SKM-1 (cell line): ENCODE measurements around the gene MOCOS.
"Not testable (repeated sequence)": the region's sequence is repeated elsewhere in the genome, so short reads cannot be mapped to it uniquely, and the experiment has no call there.

ENCODE experiments used
- DNase-seq: peaks from one replicate; lab custom pipeline; 2025; ENCODE audit not compliant: unreplicated experiment; lab: John Stamatoyannopoulos, UW

Gene MOCOS

DNA sequence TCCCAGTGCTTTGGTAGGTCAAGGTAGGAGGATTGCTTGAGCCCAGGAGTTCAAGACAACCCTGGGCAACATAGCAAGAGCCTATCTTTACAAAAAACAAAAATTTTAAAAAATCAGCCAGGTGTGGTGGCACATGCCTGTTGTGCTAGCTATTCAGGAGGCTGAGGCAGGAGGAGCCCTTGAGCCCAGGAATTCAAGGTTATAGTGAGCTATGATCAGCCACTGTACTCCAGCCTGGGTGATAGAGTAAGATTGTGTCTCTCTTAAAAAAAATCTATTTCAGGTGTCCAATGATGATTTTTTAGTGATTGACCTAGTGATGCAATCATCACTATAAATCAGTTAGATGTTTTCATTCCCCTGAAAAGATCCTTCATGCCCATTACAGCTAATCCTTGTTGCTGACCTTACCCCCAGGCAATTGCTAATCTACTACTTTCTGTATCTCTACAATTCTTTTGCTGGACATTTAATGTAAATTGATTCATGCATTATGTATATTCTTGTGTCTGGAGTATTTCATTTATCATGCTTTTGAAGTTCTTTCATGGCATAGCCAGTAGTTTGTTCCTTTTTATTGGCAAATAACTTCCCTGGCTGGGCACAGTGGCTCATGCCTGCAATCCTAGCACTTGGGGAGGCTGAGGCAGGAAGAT lies 10.3 kb downstream of the MOCOS start:
- DNase-seq, result no peak

DNA sequence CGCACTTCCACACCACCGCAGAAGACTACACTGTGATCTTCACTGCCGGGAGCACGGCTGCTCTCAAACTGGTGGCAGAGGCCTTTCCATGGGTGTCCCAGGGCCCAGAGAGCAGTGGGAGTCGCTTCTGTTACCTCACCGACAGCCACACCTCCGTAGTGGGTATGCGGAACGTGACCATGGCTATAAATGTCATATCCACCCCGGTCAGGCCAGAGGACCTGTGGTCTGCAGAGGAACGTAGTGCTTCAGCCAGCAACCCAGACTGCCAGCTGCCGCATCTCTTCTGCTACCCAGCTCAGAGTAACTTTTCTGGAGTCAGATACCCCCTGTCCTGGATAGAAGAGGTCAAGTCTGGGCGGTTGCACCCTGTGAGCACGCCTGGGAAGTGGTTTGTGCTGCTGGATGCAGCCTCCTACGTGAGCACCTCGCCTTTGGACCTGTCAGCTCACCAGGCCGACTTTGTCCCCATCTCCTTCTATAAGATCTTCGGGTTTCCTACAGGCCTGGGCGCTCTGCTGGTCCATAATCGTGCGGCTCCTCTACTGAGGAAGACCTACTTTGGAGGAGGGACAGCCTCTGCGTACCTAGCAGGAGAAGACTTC lies 12.5 kb downstream of the MOCOS start:
- DNase-seq, result no peak

DNA sequence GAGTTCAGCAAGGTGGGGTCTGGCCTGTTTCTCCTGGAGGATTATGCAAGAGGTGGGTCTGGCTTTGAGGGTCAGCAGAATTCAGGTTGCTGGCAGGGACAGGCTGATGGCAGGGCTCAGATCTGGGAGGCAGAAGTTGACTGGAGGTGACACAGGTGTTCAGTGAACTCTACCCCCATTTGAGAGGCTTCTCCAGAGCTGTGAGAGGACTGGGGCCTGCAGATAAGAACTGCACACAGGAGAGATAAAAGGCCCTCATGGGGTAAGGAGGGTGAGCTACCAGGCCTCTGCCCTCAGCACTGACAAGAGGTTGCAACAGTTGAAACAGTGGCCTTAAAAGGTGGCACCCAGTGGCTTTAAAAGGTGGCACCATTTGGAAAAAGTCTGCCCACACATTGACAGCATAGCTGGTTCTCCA lies 13.1 kb downstream of the MOCOS start:
- no peak for DNase-seq

DNA sequence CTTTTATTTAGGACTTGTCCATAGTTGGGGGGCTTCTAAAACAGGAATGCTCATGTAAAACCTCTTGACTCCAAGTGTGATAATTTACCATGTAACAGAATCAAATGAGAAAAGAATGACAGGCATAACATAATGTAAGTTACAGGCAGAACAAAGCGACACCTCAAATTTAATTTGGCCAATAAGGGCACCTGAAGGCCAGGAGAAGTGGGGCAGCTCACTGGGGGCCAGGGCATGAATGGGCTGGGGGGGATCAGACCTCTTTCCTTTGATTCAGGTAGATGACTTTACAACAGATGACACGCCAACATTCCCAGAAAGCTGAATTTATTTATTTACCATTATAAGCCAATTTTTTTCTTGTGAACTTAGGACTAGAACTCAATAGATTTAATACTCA lies 14.5 kb downstream of the MOCOS start:
- no peak for DNase-seq

DNA sequence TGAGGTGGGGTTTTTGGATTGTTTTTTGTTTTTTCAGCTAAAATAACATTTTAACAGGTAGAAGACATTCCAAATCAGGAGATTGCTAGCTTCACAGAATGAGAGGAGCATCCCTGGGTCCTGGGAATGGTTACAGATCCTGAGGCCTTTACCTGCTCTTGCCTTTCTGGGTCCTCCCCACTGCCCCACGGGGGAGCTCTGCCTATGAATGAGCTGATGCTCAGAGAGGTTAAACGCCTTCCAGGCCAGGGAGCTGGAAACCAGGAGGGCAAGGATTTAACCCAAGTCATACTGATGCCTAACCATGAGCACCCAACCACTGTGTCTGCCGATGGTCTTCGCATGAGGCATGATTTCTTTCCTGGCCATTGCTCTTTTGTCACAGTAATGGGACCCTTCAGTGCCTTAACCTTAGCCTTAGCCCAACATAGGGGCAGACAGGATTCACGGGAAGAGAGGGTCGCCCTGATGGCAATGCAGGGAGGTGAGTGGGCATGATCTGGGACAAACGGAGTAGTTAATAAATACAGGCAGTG lies 16.1 kb downstream of the MOCOS start:
- no peak for DNase-seq

DNA sequence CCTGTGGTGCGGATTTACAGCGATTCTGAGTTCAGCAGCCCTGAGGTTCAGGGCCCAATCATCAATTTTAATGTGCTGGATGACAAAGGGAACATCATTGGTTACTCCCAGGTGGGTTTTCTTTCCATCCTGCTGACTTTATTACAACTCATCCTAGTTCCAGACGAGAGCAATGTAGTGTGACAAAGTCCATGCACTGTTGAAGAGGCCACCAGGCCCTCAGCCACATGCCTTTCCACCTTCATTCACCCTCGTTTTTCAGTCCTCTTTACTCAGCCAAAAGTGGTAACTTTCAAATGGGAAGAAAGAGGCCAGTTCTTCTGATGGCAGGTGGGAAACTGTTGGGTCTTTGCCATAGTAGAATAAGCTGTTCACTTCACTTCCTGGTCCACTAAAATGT lies 17.9 kb downstream of the MOCOS start:
- no peak for DNase-seq

DNA sequence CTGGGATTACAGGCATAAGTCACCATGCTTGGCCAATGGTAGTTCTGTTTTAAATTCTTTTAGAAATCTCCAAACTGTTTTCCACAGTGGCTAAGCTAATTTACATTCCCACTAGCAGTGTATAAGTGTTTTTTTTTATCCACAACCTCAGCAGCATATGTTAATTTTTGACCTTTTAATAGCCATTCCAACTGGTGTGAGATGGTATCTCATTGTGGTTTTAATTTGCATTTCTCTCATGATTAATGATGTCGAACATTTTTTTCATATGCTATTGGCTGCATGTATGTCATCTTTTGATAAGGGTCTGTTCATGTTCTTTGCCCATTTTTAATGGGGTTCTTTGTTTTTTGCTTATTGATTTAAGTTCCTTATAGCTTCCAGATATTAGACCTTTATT lies 20.0 kb downstream of the MOCOS start:
- no peak for DNase-seq

DNA sequence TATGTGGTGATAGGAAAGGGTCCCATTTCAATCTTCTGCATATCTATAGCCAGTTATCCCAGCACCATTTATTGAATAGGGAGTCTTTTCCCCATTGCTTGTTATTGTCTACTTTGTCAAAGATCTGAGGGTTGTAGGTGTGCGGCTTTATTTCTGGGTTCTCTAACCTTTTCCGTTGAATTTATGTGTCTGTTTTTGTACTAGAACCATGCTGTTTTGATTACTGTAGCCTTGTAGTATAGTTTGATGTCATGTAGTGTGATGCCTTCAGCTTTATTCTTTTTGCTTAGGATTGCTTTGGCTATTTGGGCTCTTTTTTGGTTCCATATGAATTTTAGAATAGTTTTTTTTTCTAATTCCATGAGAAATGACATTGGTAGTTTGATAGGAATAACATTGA lies 20.7 kb downstream of the MOCOS start:
- DNase-seq, result not testable (repeated sequence)

DNA sequence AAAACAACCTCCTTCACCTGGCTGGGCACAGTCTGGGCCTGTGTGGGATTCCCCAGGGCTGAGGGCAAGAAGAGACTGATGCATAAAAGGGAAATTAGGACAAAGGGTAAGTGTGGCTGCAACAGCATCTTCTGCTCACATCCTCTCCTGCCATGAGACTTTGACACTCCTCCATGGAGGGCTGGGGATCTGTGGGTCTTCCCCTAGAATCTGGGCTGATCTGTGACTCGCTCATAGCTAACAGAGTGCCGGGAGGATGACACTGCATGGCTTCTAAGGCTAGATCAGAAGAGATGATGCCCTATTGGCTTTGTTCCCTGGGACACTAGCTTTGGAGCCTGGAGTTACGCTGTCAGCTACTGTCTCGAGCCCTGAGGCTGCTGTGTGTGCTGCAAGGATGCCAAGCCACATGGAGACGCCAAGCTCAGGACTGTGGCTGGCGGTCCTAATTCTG lies 24.3 kb downstream of the MOCOS start:
- DNase-seq, result no peak

DNA sequence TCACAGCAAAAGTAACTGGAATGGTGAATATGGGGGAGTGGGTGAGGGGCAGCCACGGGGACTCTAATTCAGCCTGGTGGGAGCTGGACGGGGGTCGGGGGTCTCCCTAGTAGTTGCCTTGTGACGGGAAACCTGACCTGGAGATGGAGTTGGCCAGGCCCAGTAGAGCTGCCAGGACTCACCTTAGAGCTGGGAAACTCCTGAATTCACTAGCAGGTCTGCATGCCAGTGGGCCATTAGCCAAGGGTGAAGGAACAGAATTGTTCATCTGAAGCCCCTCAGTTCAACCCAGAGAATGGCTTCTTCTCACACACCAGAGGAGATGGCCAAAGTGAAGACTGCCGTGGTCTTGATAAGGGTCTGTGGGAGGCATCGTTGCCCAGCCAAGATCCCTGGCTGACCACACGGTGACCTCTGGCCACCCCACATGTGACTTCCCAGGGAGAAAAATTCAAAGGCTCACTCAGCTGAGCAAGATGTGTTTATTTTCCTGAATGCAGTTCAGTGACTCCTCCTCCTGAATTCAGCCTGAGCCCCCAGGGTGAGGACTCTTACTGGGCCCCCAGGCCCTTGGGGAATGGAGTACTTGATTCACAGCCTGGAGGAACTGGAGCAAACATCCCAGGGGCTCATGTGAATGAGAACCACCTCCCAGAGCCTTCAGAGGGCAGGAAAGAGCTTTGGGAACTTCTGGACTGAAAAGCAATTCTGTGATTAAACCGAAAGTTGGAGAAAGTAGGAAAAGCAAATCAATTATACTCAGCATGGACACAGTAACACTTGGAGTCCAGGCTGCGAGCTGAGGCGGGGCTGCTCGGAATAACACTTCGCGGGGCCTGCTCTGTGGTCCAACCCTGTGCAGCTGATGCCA lies 25.2 kb downstream of the MOCOS start:
- DNase-seq, result no peak

DNA sequence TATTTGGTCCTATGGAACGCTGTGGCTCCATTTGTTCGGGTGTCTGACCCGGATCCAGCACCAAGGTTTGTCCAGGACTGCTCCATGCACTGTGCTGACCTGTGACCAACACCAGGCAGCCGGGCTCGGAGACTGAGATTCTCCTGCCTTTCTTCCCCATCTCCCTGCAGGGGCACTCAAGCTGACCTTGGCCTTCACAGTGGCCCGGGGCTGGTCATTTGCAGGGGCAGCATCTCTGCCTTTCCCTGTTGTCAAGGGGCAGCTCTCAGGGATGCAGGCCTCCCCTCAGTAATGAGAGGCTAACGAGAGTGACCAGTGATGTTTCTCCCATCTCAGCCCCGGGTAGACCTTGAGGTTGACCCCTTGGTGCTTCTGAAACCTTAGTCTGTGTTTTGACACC lies 27.5 kb downstream of the MOCOS start:
- DNase-seq, result no peak

DNA sequence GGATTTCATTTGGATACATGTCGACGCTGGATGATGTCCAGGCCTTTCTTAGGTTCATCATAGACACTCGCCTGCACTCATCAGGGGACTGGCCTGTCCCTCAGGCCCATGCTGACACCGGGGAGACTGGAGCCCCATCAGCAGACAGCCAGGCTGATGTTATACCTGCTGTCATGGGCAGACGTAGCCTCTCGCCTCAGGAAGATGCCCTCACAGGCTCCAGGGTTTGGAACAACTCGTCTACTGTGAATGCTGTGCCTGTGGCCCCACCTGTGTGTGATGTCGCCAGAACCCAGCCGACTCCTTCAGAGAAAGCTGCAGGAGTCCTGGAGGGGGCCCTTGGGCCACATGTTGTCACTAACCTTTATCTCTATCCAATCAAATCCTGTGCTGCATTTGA lies 28.3 kb downstream of the MOCOS start:
- DNase-seq, result no peak

DNA sequence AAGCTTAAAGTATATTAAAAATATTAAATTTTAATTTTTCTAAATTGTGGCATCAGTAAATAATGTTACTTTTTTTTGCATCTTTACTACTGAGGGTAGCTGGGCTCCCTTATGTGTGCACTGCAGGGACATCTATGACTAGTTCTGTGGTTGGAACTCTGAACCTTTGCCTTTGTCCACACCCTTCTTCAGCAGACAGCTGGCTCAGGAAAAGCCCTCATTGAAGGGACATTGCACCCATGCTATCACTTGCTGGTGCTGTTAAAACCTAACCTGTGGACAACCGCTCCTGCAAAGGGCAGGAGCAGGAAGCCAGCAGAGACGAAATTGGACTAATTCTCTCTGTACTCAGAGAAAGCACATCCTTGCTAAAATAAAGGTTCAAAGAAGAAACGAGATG lies 30.1 kb downstream of the MOCOS start:
- no peak for DNase-seq

DNA sequence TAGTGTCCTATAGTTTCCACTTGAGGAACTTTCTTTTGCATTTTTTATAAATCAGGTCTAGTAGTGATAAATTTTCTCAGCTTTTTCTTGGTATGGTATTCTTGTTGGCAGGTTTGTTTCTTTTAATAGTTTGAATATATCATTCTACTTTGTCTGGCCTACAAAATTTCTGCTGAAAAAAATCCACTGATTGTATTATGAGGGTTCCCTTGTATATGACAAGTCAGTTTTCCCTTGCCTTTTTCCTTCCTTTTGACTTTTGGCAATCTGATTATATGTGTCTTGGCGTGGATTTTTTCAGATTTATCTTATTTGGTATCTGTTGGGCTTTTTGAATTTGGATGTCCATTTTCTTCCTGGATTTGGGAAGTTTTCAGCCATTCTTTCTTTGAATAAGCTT lies 41.9 kb downstream of the MOCOS start:
- no peak for DNase-seq

DNA sequence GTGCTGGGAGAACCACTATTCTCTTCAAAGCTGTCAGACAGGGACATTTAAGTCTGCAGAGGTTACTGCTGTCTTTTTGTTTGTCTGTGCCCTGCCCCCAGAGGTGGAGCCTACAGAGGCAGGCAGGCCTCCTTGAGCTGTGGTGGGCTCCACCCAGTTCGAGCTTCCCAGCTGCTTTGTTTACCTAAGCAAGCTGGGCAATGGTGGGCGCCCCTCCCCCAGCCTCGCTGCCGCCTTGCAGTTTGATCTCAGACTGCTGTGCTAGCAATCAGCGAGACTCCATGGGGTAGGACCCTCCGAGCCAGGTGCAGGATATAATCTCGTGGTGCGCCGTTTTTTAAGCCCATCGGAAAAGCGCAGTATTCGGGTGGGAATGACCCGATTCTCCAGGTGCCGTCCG lies 53.2 kb downstream of the MOCOS start:
- not testable (repeated sequence) for DNase-seq

DNA sequence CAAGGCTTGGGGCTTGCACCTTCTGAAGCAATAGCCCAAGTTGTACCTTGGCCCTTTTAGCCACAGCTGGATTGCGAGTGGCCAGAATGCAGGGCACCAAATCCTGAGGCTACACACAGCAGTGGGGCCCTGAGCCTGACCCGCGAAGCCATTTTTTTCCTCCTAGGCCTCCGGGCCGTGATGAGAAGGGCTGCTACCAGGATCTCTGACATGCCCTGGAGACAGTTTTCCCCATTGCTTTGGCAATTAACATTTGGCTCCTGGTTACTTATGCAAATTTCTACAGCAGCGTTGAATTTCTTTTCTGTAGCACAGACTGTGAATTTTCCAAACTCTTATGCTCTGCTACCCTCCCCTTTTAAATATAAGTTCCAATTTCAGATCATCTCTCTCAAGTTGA lies 54.5 kb downstream of the MOCOS start:
- DNase-seq, result no peak

DNA sequence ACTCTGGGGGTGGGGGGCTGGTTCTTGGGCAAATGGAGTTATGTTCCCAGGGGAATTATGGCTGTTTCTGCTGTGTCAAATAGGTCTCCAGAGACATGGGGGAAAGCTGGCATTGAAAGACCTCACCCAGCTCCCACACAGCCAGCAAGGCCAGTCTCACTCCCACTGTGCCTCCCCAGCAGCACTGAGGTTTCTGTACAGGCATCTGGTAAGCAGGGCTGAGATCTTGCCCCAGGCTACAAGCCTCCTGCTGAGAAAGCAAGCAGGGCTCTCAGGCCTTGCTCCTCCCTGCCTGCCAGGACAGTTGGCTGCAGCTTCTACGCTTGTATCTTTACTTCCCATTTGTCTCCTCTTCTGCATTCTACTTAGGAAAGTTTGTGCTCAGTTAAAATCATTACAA lies 59.7 kb downstream of the MOCOS start:
- no peak for DNase-seq

DNA sequence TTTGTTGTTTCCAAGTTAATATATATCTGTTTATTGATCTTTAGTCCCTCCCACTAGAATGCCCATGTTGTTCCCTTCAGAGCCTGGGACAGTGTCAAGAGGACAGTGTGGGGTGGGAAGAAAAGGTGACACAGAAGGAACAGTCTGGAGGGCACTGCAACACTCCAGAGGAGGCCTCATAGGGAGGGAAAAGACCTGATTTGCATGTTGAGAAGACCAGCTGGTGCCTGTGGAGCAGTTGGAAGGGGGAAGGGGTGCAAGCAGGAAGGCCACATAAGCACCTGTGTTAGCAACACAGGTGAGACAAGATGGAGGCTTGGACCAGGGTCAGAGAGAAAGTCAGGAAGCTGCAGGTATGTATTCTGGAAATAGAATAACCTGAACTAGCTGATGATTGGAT lies 62.1 kb downstream of the MOCOS start:
- DNase-seq, result no peak

DNA sequence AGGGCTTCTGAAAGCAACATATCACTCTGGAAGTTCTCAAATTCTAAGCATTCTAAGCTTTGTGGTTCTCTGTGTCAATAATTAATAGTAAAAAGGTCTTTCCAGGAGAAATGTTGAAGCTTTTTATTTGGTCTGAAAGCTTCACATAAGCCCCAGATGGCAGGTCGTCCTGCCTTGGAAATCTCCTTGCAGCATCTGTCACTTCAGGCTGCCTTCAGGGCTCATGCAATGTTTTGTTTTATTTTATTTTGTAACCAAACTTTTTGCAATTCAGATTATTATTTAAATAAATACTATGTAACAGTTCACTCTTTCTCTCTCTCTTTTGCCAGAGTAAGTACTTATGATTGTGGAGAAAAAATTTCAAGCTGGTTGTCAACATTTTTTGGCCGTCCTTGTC lies 63.5 kb downstream of the MOCOS start:
- no peak for DNase-seq

DNA sequence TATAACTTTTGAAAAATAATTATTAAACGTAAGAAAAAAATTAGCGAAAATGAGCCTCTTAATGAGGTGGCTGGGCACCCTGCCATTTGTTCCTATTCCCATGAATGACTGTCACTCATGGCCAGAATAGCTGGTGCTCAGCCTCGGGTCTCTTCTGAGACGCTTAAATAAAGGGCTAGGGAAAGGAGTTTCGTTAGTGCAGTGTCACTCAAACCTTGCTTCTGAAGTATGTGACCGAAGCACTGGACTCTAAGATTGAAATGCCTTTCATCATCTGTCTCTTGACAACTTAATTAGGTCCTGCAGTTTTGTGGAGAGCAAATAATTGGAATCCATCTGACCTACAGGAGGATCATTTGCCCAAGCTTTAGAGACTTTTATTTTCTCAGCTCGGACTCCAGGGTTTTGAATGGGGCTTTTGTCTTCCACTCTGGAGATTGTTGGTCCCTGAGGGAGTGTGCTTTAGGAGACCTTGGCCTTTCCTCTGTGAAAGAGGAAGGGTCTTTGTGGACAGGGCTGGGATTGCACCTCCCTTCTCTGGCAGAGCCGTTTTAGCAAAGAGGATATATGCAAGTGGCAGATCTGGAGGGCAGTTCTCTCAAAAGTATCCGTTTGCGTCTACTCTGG lies 67.9 kb downstream of the MOCOS start:
- DNase-seq, result no peak

DNA sequence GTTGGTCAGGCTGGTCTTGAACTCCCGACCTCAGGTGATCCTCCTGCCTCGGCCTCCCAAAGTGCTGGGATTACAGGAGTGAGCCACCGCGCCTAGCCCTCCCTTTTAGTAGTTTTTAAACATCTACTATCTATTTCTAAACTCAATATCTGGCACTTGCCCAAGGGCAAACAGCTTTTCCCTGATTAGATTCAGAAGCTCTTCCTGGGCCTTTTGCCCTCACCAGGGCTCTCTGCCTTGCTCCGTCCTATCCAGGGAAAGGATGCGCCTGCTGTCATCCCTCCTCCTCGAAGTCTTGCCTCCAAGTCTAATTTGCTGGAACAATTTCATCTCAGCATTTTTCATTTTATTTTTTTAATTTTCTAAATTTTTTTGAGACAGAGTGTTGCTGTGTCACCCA lies 68.8 kb downstream of the MOCOS start:
- no peak for DNase-seq
